HepG2 (cell line): Measurements from ENCODE around the gene GRK5. TPM values are rescaled to one million over a fixed set of nuclear protein-coding genes. Genes with fewer than 3 reads are reported as not detected.

Experiments used
- ATAC-seq: fragments of 200-7000 bp; cut with Tn5 transposase; 3 replicates; pipeline ENCODE4 v1.9.1; 2020; ENCODE audit warnings: mild to moderate bottlenecking, moderate library complexity
- BruUV-seq: library from RNA; stranded (reverse); fragments of 400-500 nt; replicated peaks from 2 replicates; lab custom pipeline; 2021; lab: Mats Ljungman, UMichigan
- CTCF ChIA-PET: fragments of 300-600 bp; formaldehyde crosslinking; extraction: SDS; loops from one replicate; lab custom pipeline; 2021; ENCODE audit warnings: low total read pairs, inconsistent platforms, low intra/inter-chr PET ratio; lab: Yijun Ruan, JAX
- POLR2A ChIA-PET: fragments of 350-600 bp; sonication (Branson Sonifier 250); formaldehyde crosslinking; loops from one replicate; lab custom pipeline; 2020; ENCODE audit warnings: antibody characterized with exemption, inconsistent platforms; lab: Yijun Ruan, JAX
- DNase-seq: peaks from one replicate; pipeline ENCODE4 v3.0.0-alpha.2; 2015; ENCODE audit warnings: low spot score
- FAIRE-seq: peaks from 3 replicates; lab custom pipeline; 2011; peaks lifted over from hg19 to GRCh38; lab: Jason Lieb, UNC
- H2AFZ ChIP-seq: one replicate; pipeline ENCODE4 v1.6.1; 2011; ENCODE audit warnings: low read length, inconsistent platforms
- H3K27ac ChIP-seq: fragments of 300-600 bp; 3 replicates; pipeline ENCODE4 v1.8.0; 2011; ENCODE audit warnings: mixed run types, mild to moderate bottlenecking, mixed read lengths, low read length, inconsistent platforms; ENCODE audit not compliant: insufficient read depth; ENCODE audit errors: extremely low read length
- H3K27me3 ChIP-seq, 2 experiments: fragments of 200-600 bp in 1 of 2; 2 replicates in 1 of 2; 3 replicates in 1 of 2; pipeline versions ENCODE4 v1.6.0 to v1.8.0; 2011; ENCODE audit warnings: low read length in 2 of 2, mild to moderate bottlenecking in 2 of 2, moderate library complexity in 2 of 2, inconsistent platforms in 1 of 2; ENCODE audit not compliant: insufficient read depth in 2 of 2, control insufficient read depth in 1 of 2
- H3K36me3 ChIP-seq, 2 experiments: fragments of 200-600 bp in 1 of 2; replicated peaks in 1 of 2; 2 replicates in 1 of 2; 3 replicates in 1 of 2; pipeline versions ENCODE4 v1.5.1 to v1.8.0; 2011; ENCODE audit warnings: low read length in 2 of 2, inconsistent platforms in 1 of 2; ENCODE audit not compliant: insufficient read depth in 2 of 2, control insufficient read depth in 1 of 2
- H3K4me1 ChIP-seq: 2 replicates; pipeline ENCODE4 v1.5.1; 2012; ENCODE audit warnings: low read length, inconsistent platforms; ENCODE audit not compliant: insufficient read depth
- H3K4me2 ChIP-seq: 2 replicates; pipeline ENCODE4 v1.6.0; 2011; ENCODE audit warnings: low read depth, low read length, inconsistent platforms
- H3K4me3 ChIP-seq, 3 experiments: fragments of 200-600 bp in 1 of 3; sonication (generic), shearing (Covaris generic) in 1 of 3; replicated peaks in 1 of 3; 2 replicates each; pipeline ENCODE4 v1.5.1; 2011 to 2016; ENCODE audit warnings: low read length in 3 of 3, inconsistent platforms in 2 of 3, low read depth in 2 of 3, mild to moderate bottlenecking in 2 of 3, control low read depth in 1 of 3, mixed read lengths in 1 of 3; ENCODE audit not compliant: insufficient read depth in 1 of 3
- H3K79me2 ChIP-seq: one replicate; pipeline ENCODE4 v1.6.1; 2011; ENCODE audit warnings: low read length, inconsistent platforms; ENCODE audit not compliant: insufficient read depth
- H3K9ac ChIP-seq: 2 replicates; pipeline ENCODE4 v1.6.0; 2011; ENCODE audit warnings: mild to moderate bottlenecking, low read depth, low read length, inconsistent platforms; ENCODE audit not compliant: insufficient read depth
- H3K9me3 ChIP-seq: 2 replicates; pipeline ENCODE4 v1.5.1; 2012; ENCODE audit warnings: mild to moderate bottlenecking, low read length
- H4K20me1 ChIP-seq: 2 replicates; pipeline ENCODE4 v1.6.0; 2011; ENCODE audit warnings: inconsistent platforms, mild to moderate bottlenecking, low read length, moderate library complexity; ENCODE audit not compliant: insufficient read depth
- ADNP ChIP-seq: sonication (generic); formaldehyde crosslinking; IDR thresholded peaks from 2 replicates; pipeline ENCODE4 v1.4.0; 2020; ENCODE audit warnings: missing genetic modification reagents
- FIP1L1 ChIP-seq: fragments of 200-400 bp; formaldehyde crosslinking; IDR thresholded peaks from 2 replicates; pipeline ENCODE4 v1.6.1; 2018; ENCODE audit warnings: low read depth, mild to moderate bottlenecking, low read length, moderate library complexity, borderline replicate concordance; ENCODE audit not compliant: insufficient read depth
- MEIS2 ChIP-seq: sonication (generic); formaldehyde crosslinking; IDR thresholded peaks from 2 replicates; pipeline ENCODE4 v1.9.0; 2021; ENCODE audit warnings: mild to moderate bottlenecking, missing genetic modification reagents
- SNAPC2 ChIP-seq: sonication (generic); formaldehyde crosslinking; IDR thresholded peaks from 2 replicates; pipeline ENCODE4 v1.8.1; 2022; ENCODE audit warnings: mild to moderate bottlenecking, missing genetic modification reagents
- SPEN ChIP-seq: sonication (generic); formaldehyde crosslinking; IDR thresholded peaks from 2 replicates; pipeline ENCODE4 v1.5.1; 2020; ENCODE audit warnings: low read depth, mild to moderate bottlenecking, missing genetic modification reagents
- SRF ChIP-seq: IDR thresholded peaks from 2 replicates; pipeline ENCODE4 v1.6.1; 2011; ENCODE audit warnings: mild to moderate bottlenecking, low read depth, low read length, moderate library complexity
- ZNF563 ChIP-seq: sonication (generic); formaldehyde crosslinking; IDR thresholded peaks from 2 replicates; pipeline ENCODE4 v1.8.0; 2022; ENCODE audit warnings: mild to moderate bottlenecking, moderate library complexity, missing genetic modification reagents
- WGBS: methylation state at CpG from one replicate; pipeline ENCODE4 v1.1.6; 2017; ENCODE audit warnings: low lambda C conversion rate; 5-methylcytosine and 5-hydroxymethylcytosine counted together
- in situ Hi-C: cut with HindIII; loops from 2 replicates; pipeline ENCODE4 v1.10.0; 2017; ENCODE audit warnings: low pct_unique_long_range_greater_than_20kb; ENCODE audit not compliant: extremely low pct_ligation_motif_present
- intact Hi-C: fragments of 100-400 bp; cut with micrococcal nuclease; formaldehyde crosslinking; loops from one replicate; pipeline ENCODE4 v1.10.0; 2022; ENCODE audit not compliant: unreplicated experiment
- polyA plus RNA-seq, 8 experiments: library from polyadenylated mRNA; depleted of rRNA in 3 of 8; stranded (reverse) in 7 of 8; unstranded in 1 of 8; fragments of >200 nt; fragmentation: Illumina TruSeq in 4 of 8; extraction: Trizol in 4 of 8; gene quantifications; 2 replicates each; pipeline versions ENCODE4 v1.2.1 to v1.2.3, GENCODE V29; 2011 to 2016; ENCODE audit warnings: low read depth in 4 of 8, missing spikeins in 1 of 8, mixed read lengths in 1 of 8; ENCODE audit not compliant: insufficient read depth in 1 of 8
- total RNA-seq, 5 experiments: library from RNA; depleted of rRNA; stranded (reverse); fragments of >200 nt; fragmentation: Illumina TruSeq; extraction: Trizol; gene quantifications; 2 replicates each; pipeline ENCODE4 v1.2.3, GENCODE V29; 2016; ENCODE audit warnings: low read depth in 1 of 5
- TF ChIP-seq, protein P1 (sequence below): sonication (generic); formaldehyde crosslinking; IDR thresholded peaks from 2 replicates; pipeline ENCODE4 v1.4.0; 2020; ENCODE audit warnings: missing genetic modification reagents, borderline replicate concordance

The GRK5 gene
- total and polyA plus RNA-seq, 2 of the 13 experiments (the other 11 are each of a cell fraction or from before 2014, with no cell fraction given): 10.4 to 12.6 TPM

GRCh38 chr10:119211625-119212441 lies 4.5 kb downstream of the GRK5 start:
- Histone ChIP-seq H3K79me2 (peaks cover 40% of the 10 kb centered on the region), H3K9ac (no peak overlapping the region)
- CTCF ChIA-PET: no interaction called here

More at GRCh38 chr10:119211625-119212441, 4.5 kb downstream of the GRK5 start:
- H3K4me1 ChIP-seq: peaks cover 40% of the 10 kb centered on the region
- H3K4me2 ChIP-seq: no peak overlapping the region
- H3K36me3 ChIP-seq: peaks cover 0 to 6% of the 10 kb centered on the region in 2 experiments; a peak in 2 of 5 replicates
- no peaks in the 10 kb centered on the region; a peak in 2 of 5 replicates for H3K27me3 ChIP-seq
- H3K9me3 ChIP-seq: no peaks in the 10 kb centered on the region
- BruUV-seq: no TSS peak
- DNase-seq (no peak), ATAC-seq (no peak), FAIRE-seq (no peak)
- no peaks in the 10 kb centered on the region for H4K20me1 ChIP-seq
- TF ChIP-seq ADNP (CRISPR knock-in tag) (no peak), SPEN (CRISPR knock-in tag) (no peak), FIP1L1 (no peak), MEIS2 (CRISPR knock-in tag) (no peak), ZNF563 (CRISPR knock-in tag) (no peak), SNAPC2 (CRISPR knock-in tag) (no peak), SRF (no peak)
- TF ChIP-seq, protein P1, sequence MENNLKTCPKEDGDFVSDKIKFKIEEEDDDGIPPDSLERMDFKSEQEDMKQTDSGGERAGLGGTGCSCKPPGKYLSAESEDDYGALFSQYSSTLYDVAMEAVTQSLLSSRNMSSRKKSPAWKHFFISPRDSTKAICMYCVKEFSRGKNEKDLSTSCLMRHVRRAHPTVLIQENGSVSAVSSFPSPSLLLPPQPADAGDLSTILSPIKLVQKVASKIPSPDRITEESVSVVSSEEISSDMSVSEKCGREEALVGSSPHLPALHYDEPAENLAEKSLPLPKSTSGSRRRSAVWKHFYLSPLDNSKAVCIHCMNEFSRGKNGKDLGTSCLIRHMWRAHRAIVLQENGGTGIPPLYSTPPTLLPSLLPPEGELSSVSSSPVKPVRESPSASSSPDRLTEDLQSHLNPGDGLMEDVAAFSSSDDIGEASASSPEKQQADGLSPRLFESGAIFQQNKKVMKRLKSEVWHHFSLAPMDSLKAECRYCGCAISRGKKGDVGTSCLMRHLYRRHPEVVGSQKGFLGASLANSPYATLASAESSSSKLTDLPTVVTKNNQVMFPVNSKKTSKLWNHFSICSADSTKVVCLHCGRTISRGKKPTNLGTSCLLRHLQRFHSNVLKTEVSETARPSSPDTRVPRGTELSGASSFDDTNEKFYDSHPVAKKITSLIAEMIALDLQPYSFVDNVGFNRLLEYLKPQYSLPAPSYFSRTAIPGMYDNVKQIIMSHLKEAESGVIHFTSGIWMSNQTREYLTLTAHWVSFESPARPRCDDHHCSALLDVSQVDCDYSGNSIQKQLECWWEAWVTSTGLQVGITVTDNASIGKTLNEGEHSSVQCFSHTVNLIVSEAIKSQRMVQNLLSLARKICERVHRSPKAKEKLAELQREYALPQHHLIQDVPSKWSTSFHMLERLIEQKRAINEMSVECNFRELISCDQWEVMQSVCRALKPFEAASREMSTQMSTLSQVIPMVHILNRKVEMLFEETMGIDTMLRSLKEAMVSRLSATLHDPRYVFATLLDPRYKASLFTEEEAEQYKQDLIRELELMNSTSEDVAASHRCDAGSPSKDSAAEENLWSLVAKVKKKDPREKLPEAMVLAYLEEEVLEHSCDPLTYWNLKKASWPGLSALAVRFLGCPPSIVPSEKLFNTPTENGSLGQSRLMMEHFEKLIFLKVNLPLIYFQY (CRISPR knock-in tag): no peak
- intact Hi-C loops (no loop called here), in situ Hi-C loops (no loop called here)
- H3K27ac ChIP-seq: no peak overlapping the region
- POLR2A ChIA-PET: interaction anchor here (0.8 kb wide), 1 partner anchor 10 kb away, joined by 3 read pairs; no protein-coding TSS in a partner anchor
- WGBS: 89% methylated on average over 12 of the region's 12 CpGs
- no peak overlapping the region for H3K4me3 ChIP-seq
- H2AFZ ChIP-seq: no peak overlapping the region
